DND-41 (cell line): ENCODE measurements around the gene DPP6.
"Not testable (repeated sequence)": the region's sequence is repeated elsewhere in the genome, so short reads cannot be mapped to it uniquely, and the experiment has no call there.

Source experiments
- EZH2 ChIP-seq: IDR thresholded peaks from 3 replicates; pipeline ENCODE4 v1.6.1; 2012; ENCODE audit warnings: borderline replicate concordance, low read depth, mild to moderate bottlenecking, moderate library complexity, low read length, inconsistent platforms; ENCODE audit not compliant: severe bottlenecking
- TF ChIP-seq, protein P1 (sequence below): IDR thresholded peaks from 2 replicates; pipeline ENCODE4 v1.5.1; 2012; ENCODE audit warnings: borderline replicate concordance, low read length, moderate library complexity, mild to moderate bottlenecking; ENCODE audit not compliant: poor library complexity, severe bottlenecking; ENCODE audit errors: extremely low read depth

DNA sequence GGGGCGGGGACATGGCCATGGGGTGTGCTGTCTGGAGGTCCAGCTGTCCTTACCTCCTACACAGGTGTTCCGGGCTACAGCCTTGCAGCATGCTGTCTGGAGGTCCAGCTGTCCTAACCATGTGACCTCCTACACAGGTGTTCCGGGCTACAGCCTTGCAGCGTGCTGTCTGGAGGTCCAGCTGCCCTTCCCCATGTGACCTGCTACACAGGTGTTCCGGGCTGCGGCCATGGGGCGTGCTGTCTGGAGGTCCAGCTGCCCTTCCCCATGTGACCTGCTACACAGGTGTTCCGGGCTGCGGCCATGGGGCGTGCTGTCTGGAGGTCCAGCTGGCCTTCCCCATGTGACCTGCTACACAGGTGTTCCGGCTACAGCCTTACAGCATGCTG is 623.8 kb downstream of the DPP6 start:
- TF ChIP-seq, protein P1, sequence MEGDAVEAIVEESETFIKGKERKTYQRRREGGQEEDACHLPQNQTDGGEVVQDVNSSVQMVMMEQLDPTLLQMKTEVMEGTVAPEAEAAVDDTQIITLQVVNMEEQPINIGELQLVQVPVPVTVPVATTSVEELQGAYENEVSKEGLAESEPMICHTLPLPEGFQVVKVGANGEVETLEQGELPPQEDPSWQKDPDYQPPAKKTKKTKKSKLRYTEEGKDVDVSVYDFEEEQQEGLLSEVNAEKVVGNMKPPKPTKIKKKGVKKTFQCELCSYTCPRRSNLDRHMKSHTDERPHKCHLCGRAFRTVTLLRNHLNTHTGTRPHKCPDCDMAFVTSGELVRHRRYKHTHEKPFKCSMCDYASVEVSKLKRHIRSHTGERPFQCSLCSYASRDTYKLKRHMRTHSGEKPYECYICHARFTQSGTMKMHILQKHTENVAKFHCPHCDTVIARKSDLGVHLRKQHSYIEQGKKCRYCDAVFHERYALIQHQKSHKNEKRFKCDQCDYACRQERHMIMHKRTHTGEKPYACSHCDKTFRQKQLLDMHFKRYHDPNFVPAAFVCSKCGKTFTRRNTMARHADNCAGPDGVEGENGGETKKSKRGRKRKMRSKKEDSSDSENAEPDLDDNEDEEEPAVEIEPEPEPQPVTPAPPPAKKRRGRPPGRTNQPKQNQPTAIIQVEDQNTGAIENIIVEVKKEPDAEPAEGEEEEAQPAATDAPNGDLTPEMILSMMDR: not testable (repeated sequence)
- TF ChIP-seq EZH2: not testable (repeated sequence)
